ENCODE data around the gene LSP1.

LSP1 gene

DNA sequence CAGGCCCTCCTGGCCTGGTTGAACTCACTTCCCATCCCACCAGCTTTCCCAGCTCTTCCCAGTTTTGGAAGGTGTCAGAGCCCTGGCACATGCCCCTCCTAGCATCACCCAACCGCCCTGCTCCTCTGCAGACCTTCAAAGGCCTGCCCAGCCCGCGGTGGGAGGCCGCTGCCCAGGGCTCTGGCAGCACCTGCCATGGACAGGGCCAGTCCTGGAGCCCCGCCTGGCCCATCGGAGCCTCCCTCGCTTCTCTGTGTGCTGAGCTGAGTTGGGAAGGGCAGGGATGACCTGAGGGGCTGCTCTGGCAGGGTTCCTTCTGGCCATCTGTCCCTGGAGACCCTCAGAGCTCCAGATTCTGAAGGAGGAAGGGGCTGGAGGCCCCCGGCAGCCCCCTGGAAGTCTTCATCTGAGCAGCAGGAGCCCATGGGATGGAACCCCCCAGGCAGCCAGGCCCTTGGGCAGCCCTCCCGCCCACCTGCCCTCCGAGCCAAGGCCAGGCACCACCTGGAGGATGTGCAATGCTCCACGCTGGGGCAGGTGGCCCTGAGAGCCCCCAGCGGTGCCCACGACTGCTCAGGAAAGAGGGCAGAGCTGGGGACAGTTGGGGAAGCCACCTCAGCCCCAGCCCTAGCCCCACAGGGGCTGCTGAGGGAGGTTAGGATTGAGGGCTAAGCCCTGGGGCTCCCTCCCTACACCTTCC lies 3.6 kb downstream of the LSP1 start:
- TF ChIP-seq, protein P1, sequence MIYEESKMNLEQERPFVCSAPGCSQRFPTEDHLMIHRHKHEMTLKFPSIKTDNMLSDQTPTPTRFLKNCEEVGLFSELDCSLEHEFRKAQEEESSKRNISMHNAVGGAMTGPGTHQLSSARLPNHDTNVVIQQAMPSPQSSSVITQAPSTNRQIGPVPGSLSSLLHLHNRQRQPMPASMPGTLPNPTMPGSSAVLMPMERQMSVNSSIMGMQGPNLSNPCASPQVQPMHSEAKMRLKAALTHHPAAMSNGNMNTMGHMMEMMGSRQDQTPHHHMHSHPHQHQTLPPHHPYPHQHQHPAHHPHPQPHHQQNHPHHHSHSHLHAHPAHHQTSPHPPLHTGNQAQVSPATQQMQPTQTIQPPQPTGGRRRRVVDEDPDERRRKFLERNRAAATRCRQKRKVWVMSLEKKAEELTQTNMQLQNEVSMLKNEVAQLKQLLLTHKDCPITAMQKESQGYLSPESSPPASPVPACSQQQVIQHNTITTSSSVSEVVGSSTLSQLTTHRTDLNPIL (CRISPR knock-in tag; IDR thresholded peaks at IDR 0.05; ENCODE audit: low read depth): no peak
- no peak for TF ChIP-seq BACH2 (CRISPR knock-in tag; IDR thresholded peaks at IDR 0.05; ENCODE audit: borderline replicate concordance)
- TF ChIP-seq RARB (CRISPR knock-in tag; IDR thresholded peaks at IDR 0.05): no peak
- TF ChIP-seq ZNF70 (CRISPR knock-in tag; IDR thresholded peaks at IDR 0.05): no peak
- TF ChIP-seq SNAI2 (CRISPR knock-in tag; IDR thresholded peaks at IDR 0.05): no peak
- no peak for TF ChIP-seq OSR1 (CRISPR knock-in tag; IDR thresholded peaks at IDR 0.05)
- no peak for TF ChIP-seq CSDC2 (CRISPR knock-in tag; IDR thresholded peaks at IDR 0.05)
- TF ChIP-seq ZC3H10 (CRISPR knock-in tag; IDR thresholded peaks at IDR 0.05): no peak
- no peak for TF ChIP-seq ZFP30 (CRISPR knock-in tag; IDR thresholded peaks at IDR 0.05)
- TF ChIP-seq ISL1 (CRISPR knock-in tag; IDR thresholded peaks at IDR 0.05): no peak
- no peak for TF ChIP-seq ZFP3 (CRISPR knock-in tag; IDR thresholded peaks at IDR 0.05)
- TF ChIP-seq, protein P2, sequence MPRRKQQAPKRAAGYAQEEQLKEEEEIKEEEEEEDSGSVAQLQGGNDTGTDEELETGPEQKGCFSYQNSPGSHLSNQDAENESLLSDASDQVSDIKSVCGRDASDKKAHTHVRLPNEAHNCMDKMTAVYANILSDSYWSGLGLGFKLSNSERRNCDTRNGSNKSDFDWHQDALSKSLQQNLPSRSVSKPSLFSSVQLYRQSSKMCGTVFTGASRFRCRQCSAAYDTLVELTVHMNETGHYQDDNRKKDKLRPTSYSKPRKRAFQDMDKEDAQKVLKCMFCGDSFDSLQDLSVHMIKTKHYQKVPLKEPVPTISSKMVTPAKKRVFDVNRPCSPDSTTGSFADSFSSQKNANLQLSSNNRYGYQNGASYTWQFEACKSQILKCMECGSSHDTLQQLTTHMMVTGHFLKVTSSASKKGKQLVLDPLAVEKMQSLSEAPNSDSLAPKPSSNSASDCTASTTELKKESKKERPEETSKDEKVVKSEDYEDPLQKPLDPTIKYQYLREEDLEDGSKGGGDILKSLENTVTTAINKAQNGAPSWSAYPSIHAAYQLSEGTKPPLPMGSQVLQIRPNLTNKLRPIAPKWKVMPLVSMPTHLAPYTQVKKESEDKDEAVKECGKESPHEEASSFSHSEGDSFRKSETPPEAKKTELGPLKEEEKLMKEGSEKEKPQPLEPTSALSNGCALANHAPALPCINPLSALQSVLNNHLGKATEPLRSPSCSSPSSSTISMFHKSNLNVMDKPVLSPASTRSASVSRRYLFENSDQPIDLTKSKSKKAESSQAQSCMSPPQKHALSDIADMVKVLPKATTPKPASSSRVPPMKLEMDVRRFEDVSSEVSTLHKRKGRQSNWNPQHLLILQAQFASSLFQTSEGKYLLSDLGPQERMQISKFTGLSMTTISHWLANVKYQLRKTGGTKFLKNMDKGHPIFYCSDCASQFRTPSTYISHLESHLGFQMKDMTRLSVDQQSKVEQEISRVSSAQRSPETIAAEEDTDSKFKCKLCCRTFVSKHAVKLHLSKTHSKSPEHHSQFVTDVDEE (CRISPR knock-in tag; IDR thresholded peaks at IDR 0.05): no peak
- TF ChIP-seq GLIS3 (CRISPR knock-in tag; IDR thresholded peaks at IDR 0.05): no peak
- no peak for TF ChIP-seq ZNF8 (CRISPR knock-in tag; IDR thresholded peaks at IDR 0.05)
- no peak for TF ChIP-seq PPARA (CRISPR knock-in tag; IDR thresholded peaks at IDR 0.05; ENCODE audit: borderline replicate concordance)
- TF ChIP-seq, protein P3, sequence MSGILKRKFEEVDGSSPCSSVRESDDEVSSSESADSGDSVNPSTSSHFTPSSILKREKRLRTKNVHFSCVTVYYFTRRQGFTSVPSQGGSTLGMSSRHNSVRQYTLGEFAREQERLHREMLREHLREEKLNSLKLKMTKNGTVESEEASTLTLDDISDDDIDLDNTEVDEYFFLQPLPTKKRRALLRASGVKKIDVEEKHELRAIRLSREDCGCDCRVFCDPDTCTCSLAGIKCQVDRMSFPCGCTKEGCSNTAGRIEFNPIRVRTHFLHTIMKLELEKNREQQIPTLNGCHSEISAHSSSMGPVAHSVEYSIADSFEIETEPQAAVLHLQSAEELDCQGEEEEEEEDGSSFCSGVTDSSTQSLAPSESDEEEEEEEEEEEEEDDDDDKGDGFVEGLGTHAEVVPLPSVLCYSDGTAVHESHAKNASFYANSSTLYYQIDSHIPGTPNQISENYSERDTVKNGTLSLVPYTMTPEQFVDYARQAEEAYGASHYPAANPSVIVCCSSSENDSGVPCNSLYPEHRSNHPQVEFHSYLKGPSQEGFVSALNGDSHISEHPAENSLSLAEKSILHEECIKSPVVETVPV (CRISPR knock-in tag; IDR thresholded peaks at IDR 0.05): no peak
- no peak for ATAC-seq

DNA sequence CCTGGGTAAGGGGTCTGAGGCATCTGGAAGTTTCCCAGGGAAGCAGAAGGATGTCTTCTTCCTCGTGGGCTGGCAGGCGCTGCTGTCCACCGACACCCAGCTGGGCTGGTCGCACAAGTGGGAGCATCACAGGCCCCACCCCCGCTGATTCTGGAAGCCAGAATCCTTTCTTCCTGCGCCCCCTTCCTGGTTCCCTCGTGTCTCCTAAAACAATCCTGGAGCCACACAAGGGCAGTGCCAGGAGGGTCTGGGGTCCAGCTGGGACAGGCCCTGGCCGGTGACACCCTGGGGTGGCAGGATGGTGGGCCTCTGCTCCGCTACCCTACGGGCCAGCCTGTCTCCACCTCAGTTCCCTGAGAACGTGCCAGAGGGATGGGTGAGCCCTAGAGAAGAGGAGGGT lies 4.2 kb downstream of the LSP1 start:
- no peak for ATAC-seq
- TF ChIP-seq ZNF70 (CRISPR knock-in tag; IDR thresholded peaks at IDR 0.05): no peak
- TF ChIP-seq, protein P3 (CRISPR knock-in tag; IDR thresholded peaks at IDR 0.05): no peak
- TF ChIP-seq, protein P2 (CRISPR knock-in tag; IDR thresholded peaks at IDR 0.05): no peak
- TF ChIP-seq ZNF8 (CRISPR knock-in tag; IDR thresholded peaks at IDR 0.05): no peak
- TF ChIP-seq ZC3H10 (CRISPR knock-in tag; IDR thresholded peaks at IDR 0.05): no peak
- TF ChIP-seq ZFP30 (CRISPR knock-in tag; IDR thresholded peaks at IDR 0.05): no peak
- TF ChIP-seq, protein P4, sequence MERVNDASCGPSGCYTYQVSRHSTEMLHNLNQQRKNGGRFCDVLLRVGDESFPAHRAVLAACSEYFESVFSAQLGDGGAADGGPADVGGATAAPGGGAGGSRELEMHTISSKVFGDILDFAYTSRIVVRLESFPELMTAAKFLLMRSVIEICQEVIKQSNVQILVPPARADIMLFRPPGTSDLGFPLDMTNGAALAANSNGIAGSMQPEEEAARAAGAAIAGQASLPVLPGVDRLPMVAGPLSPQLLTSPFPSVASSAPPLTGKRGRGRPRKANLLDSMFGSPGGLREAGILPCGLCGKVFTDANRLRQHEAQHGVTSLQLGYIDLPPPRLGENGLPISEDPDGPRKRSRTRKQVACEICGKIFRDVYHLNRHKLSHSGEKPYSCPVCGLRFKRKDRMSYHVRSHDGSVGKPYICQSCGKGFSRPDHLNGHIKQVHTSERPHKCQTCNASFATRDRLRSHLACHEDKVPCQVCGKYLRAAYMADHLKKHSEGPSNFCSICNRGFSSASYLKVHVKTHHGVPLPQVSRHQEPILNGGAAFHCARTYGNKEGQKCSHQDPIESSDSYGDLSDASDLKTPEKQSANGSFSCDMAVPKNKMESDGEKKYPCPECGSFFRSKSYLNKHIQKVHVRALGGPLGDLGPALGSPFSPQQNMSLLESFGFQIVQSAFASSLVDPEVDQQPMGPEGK (CRISPR knock-in tag; IDR thresholded peaks at IDR 0.05; ENCODE audit: borderline replicate concordance): no peak
- no peak for TF ChIP-seq ISL1 (CRISPR knock-in tag; IDR thresholded peaks at IDR 0.05)
- TF ChIP-seq, protein P1 (CRISPR knock-in tag; IDR thresholded peaks at IDR 0.05; ENCODE audit: low read depth): no peak
- TF ChIP-seq ZFP3 (CRISPR knock-in tag; IDR thresholded peaks at IDR 0.05): no peak
- no peak for TF ChIP-seq SNAI2 (CRISPR knock-in tag; IDR thresholded peaks at IDR 0.05)
- TF ChIP-seq RARB (CRISPR knock-in tag; IDR thresholded peaks at IDR 0.05): no peak
- no peak for TF ChIP-seq ESRRG (CRISPR knock-in tag; IDR thresholded peaks at IDR 0.05)
- no peak for TF ChIP-seq OSR1 (CRISPR knock-in tag; IDR thresholded peaks at IDR 0.05)
- TF ChIP-seq ZNF565 (CRISPR knock-in tag; conservative IDR thresholded peaks at IDR 0.05; ENCODE audit: low read depth): no peak
- TF ChIP-seq ARNTL (CRISPR knock-in tag; IDR thresholded peaks at IDR 0.05; ENCODE audit: borderline replicate concordance, low read depth): no peak

All from SK-N-SH treated with all-trans-retinoic acid at 6 μM for 48 hours (cell line).